Astrocyte of the spinal cord (primary cell): ENCODE data around the gene PSMA7.

Experiments used
- DNase-seq: peaks from one replicate; pipeline ENCODE4 v3.0.0; 2011; ENCODE audit warnings: low read depth, low spot score
- H3K4me3 ChIP-seq: 2 replicates; pipeline ENCODE4 v1.5.1; 2011; ENCODE audit warnings: low read depth, mild to moderate bottlenecking, low read length, moderate library complexity
- in situ Hi-C: cut with HindIII; loops from 2 replicates; pipeline ENCODE4 v1.10.0; 2017; ENCODE audit warnings: low sequenced_read_pairs
- TF ChIP-seq, protein P1 (sequence below): IDR thresholded peaks from 2 replicates; pipeline ENCODE4 v1.5.1; 2012; ENCODE audit warnings: low read depth, mild to moderate bottlenecking, low read length, inconsistent platforms

Gene PSMA7

DNA sequence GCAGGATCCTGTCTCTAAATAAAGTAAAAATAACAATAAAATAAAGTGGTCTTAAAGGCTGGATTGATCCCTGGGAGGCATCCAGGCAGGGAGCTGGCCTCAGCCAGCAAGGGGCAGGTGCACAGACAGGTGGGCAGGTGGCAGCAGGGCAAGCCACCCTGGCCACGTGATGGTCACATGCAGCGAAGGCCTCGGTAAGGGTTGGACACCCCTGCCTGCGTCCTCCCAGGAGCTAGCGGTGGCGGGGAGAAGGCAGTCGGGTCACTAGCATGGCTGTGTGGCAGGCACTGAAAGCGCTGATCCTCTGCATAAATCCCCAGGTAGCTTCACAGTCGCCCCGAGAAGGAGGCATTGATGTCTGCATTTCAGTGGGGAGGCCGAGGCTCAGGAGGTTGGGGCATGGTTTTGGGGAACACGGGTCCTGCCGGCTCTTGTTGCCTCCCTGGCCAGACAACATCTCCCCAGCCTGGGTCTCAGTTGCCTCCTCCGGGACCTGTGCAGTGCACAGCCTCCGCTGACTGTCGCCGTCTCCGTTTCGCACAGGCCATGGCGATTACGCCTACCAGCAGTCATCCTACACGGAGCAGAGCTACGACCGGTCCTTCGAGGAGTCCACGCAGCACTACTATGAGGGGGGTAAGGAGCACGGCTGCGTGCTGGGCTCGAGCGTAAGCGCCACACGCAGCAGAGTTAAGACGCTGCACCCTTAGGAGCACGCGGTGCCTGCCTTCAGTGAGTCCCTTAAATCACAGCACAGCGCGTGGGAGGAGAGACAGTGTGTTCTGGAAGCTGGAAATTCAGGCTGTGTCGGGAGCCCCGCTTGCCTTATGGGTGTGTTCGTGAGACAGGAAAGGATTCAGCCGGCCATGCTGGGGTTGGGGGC, 21.9 kb upstream of the PSMA7 start:
- no peak overlapping the region for H3K4me3 ChIP-seq
- TF ChIP-seq, protein P1, sequence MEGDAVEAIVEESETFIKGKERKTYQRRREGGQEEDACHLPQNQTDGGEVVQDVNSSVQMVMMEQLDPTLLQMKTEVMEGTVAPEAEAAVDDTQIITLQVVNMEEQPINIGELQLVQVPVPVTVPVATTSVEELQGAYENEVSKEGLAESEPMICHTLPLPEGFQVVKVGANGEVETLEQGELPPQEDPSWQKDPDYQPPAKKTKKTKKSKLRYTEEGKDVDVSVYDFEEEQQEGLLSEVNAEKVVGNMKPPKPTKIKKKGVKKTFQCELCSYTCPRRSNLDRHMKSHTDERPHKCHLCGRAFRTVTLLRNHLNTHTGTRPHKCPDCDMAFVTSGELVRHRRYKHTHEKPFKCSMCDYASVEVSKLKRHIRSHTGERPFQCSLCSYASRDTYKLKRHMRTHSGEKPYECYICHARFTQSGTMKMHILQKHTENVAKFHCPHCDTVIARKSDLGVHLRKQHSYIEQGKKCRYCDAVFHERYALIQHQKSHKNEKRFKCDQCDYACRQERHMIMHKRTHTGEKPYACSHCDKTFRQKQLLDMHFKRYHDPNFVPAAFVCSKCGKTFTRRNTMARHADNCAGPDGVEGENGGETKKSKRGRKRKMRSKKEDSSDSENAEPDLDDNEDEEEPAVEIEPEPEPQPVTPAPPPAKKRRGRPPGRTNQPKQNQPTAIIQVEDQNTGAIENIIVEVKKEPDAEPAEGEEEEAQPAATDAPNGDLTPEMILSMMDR = no peak
- in situ Hi-C loops = no loop called here
- DNase-seq = no peak

DNA sequence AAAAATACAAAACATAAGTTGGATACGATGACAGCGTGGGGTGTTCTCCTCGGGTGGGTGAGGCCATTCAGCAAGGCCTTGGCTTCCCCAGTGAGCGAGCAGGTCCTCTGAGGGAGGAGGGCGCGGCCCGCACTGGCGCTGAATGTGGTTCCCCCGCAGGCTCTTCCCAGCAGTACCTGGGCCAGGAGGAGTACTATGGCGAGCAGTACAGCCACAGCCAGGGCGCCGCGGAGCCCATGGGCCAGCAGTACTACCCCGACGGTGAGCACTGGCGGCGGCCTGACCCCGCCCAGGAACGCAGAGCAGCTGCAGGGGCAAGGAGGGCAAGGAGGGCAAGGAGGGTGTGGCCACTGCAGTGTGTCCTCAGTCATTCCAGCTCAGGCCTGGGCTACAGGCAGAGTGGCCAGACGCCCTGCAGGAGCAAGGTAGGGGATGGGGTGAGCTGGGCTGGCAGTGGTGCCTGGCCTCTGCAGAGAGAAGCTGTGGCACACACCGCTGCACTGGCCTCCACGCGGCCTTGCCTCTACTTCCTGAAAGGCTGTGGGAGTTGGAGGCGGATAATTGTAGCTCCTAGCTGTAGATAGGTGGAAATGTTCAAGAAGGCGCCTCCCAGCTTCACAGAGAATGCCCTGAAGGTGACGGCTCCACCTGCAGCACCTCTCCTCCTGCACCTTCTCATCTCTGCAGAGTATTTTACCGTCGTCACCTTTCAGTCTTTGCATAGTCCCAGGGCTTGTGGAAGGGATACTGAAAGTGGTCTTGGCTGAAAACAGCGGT, 21.0 kb upstream of the PSMA7 start:
- in situ Hi-C loops = no loop called here
- no peak for DNase-seq
- H3K4me3 ChIP-seq = no peak overlapping the region
- TF ChIP-seq, protein P1 = no peak

DNA sequence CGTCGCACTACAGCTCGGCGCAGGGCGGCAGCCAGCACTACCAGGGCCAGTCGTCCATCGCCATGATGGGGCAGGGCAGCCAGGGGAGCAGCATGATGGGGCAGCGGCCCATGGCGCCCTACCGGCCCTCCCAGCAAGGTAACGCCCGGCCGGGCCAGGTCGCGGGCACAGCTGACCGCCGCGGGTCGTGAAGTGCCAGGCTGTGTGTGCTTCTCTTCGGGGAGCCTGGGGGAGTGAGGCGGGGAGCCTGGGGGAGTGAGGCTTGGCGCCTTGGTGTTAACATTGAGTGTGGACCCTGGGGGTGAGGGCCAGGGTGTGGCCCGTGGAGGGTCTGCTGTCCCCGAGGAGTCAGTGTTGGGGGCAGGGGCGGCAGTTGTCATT, 20.3 kb upstream of the PSMA7 start:
- H3K4me3 ChIP-seq = no peak overlapping the region
- in situ Hi-C loops = no loop called here
- no peak for DNase-seq
- TF ChIP-seq, protein P1 = no peak

DNA sequence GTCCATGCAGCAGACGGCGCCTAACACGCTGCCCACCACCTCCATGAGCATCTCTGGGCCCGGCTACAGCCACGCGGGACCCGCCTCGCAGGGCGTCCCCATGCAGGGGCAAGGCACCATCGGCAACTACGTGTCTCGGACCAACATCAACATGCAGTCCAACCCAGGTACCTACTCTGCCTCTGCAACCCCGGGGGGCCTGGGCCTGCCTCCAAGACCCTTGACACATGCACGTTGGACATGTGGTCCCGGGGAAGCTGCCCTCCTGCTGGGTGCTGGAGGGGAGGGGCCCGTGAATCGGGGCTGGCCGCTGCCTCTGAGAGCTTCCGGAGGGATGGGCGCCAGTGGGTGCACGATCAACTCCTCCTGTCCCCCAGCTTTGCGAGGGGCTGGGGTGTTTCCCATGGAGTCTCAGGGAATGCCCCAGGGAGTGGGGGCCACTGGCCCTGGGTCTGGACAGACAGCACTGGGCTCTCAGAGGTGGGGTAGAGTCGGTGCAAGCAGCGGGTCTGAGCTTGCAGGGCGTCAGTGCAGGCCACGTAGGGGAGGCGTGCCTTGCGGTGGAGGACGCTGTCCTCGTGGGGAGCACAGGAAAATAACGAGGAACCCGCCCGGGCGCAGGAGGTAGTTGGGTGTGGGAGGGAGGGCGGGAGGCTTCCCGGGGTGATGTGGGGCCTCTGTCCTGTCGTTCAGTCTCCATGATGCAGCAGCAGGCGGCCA, 19.7 kb upstream of the PSMA7 start:
- in situ Hi-C loops = no loop called here
- H3K4me3 ChIP-seq = no peak overlapping the region
- TF ChIP-seq, protein P1 = no peak
- no peak for DNase-seq

DNA sequence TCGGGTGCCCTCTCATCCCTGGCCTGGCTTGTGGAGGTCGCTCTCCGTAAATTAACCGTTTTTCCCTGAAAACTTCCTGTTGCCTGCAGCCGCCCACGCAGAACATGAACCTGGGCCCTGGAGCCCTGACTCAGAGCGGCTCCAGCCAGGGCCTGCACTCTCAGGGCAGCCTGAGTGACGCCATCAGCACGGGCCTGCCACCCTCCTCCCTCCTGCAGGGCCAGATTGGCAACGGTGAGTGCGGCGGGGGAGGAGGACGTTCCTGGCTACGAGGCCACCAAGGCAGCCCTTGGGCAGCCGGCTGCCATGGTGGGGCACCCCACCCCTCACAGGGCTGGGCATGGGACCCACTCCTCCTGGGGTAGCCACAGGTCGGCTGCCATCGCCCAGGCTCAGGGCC, 18.2 kb upstream of the PSMA7 start:
- no peak overlapping the region for H3K4me3 ChIP-seq
- peak; percentile 54 for DNase-seq
- TF ChIP-seq, protein P1 = no peak
- in situ Hi-C loops = no loop called here

DNA sequence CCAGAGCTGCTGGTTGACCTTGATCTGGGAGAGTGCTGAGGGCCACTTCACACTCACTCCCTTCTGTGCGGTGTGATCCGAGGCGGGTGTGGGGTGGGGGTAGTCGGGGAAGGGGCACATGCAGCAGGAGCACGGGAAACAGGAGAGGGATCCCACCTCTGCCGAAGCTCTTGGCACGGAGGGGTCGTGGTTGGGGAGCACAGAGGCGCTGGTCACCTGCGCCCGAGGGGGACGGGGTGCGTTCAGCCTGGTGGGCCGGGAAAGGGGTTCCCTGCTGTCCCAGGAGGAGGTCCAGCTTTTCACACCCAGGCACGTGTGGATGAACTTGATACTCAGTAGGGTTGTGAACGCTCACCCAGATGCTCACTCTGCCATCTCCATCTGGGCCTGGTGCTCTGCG, 17.7 kb upstream of the PSMA7 start:
- H3K4me3 ChIP-seq = no peak overlapping the region
- DNase-seq = no peak
- TF ChIP-seq, protein P1 = no peak
- in situ Hi-C loops = no loop called here
